ENCODE results near the gene LRCH4.

DNA sequence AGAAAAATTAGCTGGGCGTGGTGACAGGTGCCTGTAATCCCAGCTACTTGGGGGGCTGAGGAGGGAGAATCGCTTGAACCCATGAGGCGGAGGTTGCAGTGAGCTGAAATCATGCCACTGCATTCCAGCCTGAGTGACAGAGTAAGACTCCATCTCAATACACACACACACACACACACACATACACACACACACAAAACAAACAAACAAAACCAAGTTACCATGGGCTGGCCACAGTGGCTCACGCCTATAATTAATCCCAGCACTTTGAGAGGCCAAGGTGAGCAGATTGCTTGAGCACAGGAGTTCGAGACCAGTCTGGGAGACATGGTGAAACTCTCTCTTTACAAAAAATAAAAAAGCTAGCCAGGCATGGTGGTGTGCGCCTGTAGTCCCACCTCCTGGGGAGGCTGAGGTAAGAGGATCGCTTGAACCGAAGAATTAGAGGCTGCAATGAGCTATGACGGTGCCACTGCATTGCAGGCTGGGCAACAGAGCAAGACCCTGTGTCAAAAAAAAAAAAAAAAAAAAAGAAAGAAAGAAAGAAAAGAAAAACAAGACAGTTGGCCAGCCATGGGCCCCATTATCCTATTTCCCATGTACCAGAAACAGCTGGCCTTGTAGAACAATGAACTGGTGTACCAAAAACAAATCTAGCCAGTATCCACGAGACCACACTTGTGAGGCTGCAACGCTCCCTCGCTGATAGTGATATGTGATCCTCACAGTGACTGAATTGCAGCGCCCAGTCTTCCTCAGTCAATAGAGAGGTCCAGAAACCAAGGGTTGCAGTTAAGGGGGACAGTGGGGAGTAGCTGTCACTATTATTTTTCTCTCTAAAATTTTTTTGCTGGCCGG lies 53.5 kb downstream of the LRCH4 start:
- TF ChIP-seq EZH2phosphoT487 (IDR thresholded peaks at IDR 0.05; ENCODE audit: borderline replicate concordance): no peak
- TF ChIP-seq, protein P1, sequence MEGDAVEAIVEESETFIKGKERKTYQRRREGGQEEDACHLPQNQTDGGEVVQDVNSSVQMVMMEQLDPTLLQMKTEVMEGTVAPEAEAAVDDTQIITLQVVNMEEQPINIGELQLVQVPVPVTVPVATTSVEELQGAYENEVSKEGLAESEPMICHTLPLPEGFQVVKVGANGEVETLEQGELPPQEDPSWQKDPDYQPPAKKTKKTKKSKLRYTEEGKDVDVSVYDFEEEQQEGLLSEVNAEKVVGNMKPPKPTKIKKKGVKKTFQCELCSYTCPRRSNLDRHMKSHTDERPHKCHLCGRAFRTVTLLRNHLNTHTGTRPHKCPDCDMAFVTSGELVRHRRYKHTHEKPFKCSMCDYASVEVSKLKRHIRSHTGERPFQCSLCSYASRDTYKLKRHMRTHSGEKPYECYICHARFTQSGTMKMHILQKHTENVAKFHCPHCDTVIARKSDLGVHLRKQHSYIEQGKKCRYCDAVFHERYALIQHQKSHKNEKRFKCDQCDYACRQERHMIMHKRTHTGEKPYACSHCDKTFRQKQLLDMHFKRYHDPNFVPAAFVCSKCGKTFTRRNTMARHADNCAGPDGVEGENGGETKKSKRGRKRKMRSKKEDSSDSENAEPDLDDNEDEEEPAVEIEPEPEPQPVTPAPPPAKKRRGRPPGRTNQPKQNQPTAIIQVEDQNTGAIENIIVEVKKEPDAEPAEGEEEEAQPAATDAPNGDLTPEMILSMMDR (conservative IDR thresholded peaks at IDR 0.05; ENCODE audit: low read length): no peak

Measured in Loucy (cell line).